IMR-90 (cell line): Measurements from ENCODE around the gene MS4A15.

Experiments used
- CHD1 ChIP-seq: IDR thresholded peaks from 2 replicates; pipeline ENCODE4 v1.6.1; 2012; ENCODE audit warnings: low read depth, low read length, improper control_type of control experiment
- POLR2A ChIP-seq: IDR thresholded peaks from 2 replicates; pipeline ENCODE4 v1.6.1; 2012; ENCODE audit warnings: mild to moderate bottlenecking, low read depth, low read length
- SMC3 ChIP-seq: fragments of 150-350 bp; IDR thresholded peaks from 2 replicates; pipeline ENCODE4 v1.6.1; 2016; ENCODE audit warnings: low read depth, mild to moderate bottlenecking, antibody characterized with exemption, low read length, moderate library complexity
- TF ChIP-seq, protein P1 (sequence below): fragments of 150-350 bp; IDR thresholded peaks from 2 replicates; pipeline ENCODE4 v1.6.1; 2017; ENCODE audit warnings: mild to moderate bottlenecking, antibody characterized with exemption, low read length, low read depth
- TF ChIP-seq, protein P2 (sequence below): conservative IDR thresholded peaks from 2 replicates; pipeline ENCODE4 v1.5.1; 2012; ENCODE audit warnings: mild to moderate bottlenecking, low read depth, low read length, improper control_type of control experiment

DNA sequence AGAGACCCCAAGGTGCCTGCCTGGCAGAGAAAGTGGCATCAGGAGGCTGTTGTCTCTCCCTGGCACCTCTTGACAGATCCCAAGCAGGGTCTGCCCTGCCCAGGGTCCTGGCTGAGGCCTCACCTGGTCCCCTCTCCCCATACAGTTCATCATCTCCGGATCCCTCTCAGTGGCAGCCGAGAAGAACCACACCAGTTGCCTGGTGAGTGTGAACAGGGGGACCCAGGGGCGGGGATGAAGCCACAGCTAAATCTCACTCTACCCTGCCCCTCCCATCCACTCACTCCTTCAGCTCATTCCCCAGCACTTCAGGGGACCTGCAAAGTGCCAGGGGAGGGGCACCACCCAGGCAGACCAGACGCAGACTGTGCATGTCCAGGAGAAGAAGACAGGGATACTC lies 14.5 kb downstream of the MS4A15 start:
- TF ChIP-seq, protein P1, sequence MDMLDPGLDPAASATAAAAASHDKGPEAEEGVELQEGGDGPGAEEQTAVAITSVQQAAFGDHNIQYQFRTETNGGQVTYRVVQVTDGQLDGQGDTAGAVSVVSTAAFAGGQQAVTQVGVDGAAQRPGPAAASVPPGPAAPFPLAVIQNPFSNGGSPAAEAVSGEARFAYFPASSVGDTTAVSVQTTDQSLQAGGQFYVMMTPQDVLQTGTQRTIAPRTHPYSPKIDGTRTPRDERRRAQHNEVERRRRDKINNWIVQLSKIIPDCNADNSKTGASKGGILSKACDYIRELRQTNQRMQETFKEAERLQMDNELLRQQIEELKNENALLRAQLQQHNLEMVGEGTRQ: no peak
- TF ChIP-seq SMC3: no peak
- TF ChIP-seq, protein P2, sequence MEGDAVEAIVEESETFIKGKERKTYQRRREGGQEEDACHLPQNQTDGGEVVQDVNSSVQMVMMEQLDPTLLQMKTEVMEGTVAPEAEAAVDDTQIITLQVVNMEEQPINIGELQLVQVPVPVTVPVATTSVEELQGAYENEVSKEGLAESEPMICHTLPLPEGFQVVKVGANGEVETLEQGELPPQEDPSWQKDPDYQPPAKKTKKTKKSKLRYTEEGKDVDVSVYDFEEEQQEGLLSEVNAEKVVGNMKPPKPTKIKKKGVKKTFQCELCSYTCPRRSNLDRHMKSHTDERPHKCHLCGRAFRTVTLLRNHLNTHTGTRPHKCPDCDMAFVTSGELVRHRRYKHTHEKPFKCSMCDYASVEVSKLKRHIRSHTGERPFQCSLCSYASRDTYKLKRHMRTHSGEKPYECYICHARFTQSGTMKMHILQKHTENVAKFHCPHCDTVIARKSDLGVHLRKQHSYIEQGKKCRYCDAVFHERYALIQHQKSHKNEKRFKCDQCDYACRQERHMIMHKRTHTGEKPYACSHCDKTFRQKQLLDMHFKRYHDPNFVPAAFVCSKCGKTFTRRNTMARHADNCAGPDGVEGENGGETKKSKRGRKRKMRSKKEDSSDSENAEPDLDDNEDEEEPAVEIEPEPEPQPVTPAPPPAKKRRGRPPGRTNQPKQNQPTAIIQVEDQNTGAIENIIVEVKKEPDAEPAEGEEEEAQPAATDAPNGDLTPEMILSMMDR: no peak
- no peak for TF ChIP-seq CHD1
- TF ChIP-seq POLR2A: no peak
